Liver (tissue), 9 donors: ENCODE results near the gene TSPO. TPM values are rescaled to one million over a fixed set of nuclear protein-coding genes. Genes with fewer than 3 reads are reported as not detected.

Experiments used
- DNase-seq: peaks from one replicate; pipeline ENCODE4 v3.0.0-alpha.2; 2017; ENCODE audit warnings: low spot score
- H3K27ac ChIP-seq, 2 donors: one replicate each; pipeline ENCODE4 v1.7.0; 2013; ENCODE audit warnings: inconsistent platforms in 2 of 2, low read length in 2 of 2, control low read depth in 1 of 2, low read depth in 1 of 2, mild to moderate bottlenecking in 1 of 2
- H3K27me3 ChIP-seq, 4 donors: one replicate each; pipeline versions ENCODE4 v1.6.1 to v1.7.0; 2013; ENCODE audit warnings: low read length in 3 of 4, inconsistent platforms in 1 of 4, mild to moderate bottlenecking in 1 of 4, moderate library complexity in 1 of 4; ENCODE audit not compliant: control insufficient read depth in 4 of 4, insufficient read depth in 4 of 4
- H3K36me3 ChIP-seq, 4 donors: one replicate each; pipeline versions ENCODE4 v1.6.1 to v1.7.0; 2013; ENCODE audit warnings: low read length in 3 of 4, mild to moderate bottlenecking in 3 of 4, low read depth in 1 of 4, moderate library complexity in 1 of 4; ENCODE audit not compliant: control insufficient read depth in 4 of 4, insufficient read depth in 3 of 4
- H3K4me1 ChIP-seq, 4 donors: one replicate each; pipeline versions ENCODE4 v1.6.1 to v1.7.0; 2013; ENCODE audit warnings: low read length in 3 of 4, mild to moderate bottlenecking in 3 of 4, moderate library complexity in 1 of 4; ENCODE audit not compliant: control insufficient read depth in 4 of 4, insufficient read depth in 4 of 4
- H3K4me3 ChIP-seq, 3 donors: one replicate each; pipeline versions ENCODE4 v1.6.1 to v1.7.0; 2013; ENCODE audit warnings: low read length in 3 of 3, control low read depth in 1 of 3, low read depth in 1 of 3, mild to moderate bottlenecking in 1 of 3
- H3K9ac ChIP-seq, 2 donors: one replicate each; pipeline ENCODE4 v1.7.0; 2013; ENCODE audit warnings: low read length in 2 of 2, mild to moderate bottlenecking in 2 of 2, moderate library complexity in 2 of 2, control low read depth in 1 of 2, low read depth in 1 of 2
- H3K9me3 ChIP-seq, 4 donors: one replicate each; pipeline versions ENCODE4 v1.6.1 to v1.7.0; 2013; ENCODE audit warnings: low read length in 3 of 4; ENCODE audit not compliant: control insufficient read depth in 4 of 4
- ATF3 ChIP-seq: IDR thresholded peaks from 2 replicates; pipeline ENCODE4 v1.6.1; 2016; ENCODE audit warnings: antibody characterized with exemption
- CTCF ChIP-seq: fragments of 150-350 bp; IDR thresholded peaks from 2 replicates; pipeline ENCODE4 v1.5.1; 2017; ENCODE audit warnings: improper control_type of control experiment, low read depth, low read length; ENCODE audit not compliant: missing input control
- EGR1 ChIP-seq, 2 donors: IDR thresholded peaks; 2 replicates each; pipeline ENCODE4 v1.6.1; 2016 to 2018; ENCODE audit warnings: antibody characterized with exemption in 2 of 2, low read depth in 2 of 2
- FOXA1 ChIP-seq: IDR thresholded peaks from 2 replicates; pipeline ENCODE4 v1.6.1; 2016; ENCODE audit warnings: antibody characterized with exemption
- GABPA ChIP-seq, 2 donors: IDR thresholded peaks in 1 of 2; conservative IDR thresholded peaks in 1 of 2; 2 replicates each; pipeline ENCODE4 v1.6.1; 2016; ENCODE audit warnings: antibody characterized with exemption in 2 of 2, mild to moderate bottlenecking in 1 of 2, moderate library complexity in 1 of 2
- HNF4A ChIP-seq, 2 donors: conservative IDR thresholded peaks; 2 replicates each; pipeline ENCODE4 v1.6.1; 2016; ENCODE audit warnings: antibody characterized with exemption in 2 of 2, mild to moderate bottlenecking in 2 of 2
- JUND ChIP-seq, 2 donors: IDR thresholded peaks; 2 replicates each; pipeline ENCODE4 v1.6.1; 2016; ENCODE audit warnings: antibody characterized with exemption in 2 of 2
- MAX ChIP-seq: IDR thresholded peaks from 2 replicates; pipeline ENCODE4 v1.6.1; 2016; ENCODE audit warnings: antibody characterized with exemption
- NR2F2 ChIP-seq: IDR thresholded peaks from 2 replicates; pipeline ENCODE4 v1.6.1; 2016; ENCODE audit warnings: antibody characterized with exemption
- RAD21 ChIP-seq, 2 donors: IDR thresholded peaks; 2 replicates each; pipeline ENCODE4 v1.6.1; 2016; ENCODE audit warnings: antibody characterized with exemption in 2 of 2, mild to moderate bottlenecking in 2 of 2
- REST ChIP-seq: IDR thresholded peaks from 2 replicates; pipeline ENCODE4 v1.6.1; 2016; ENCODE audit warnings: antibody characterized with exemption, mild to moderate bottlenecking
- SP1 ChIP-seq: IDR thresholded peaks from 2 replicates; pipeline ENCODE4 v1.6.1; 2018; ENCODE audit warnings: antibody characterized with exemption, mild to moderate bottlenecking
- TAF1 ChIP-seq: conservative IDR thresholded peaks from 2 replicates; pipeline ENCODE4 v1.6.1; 2016; ENCODE audit warnings: antibody characterized with exemption, mild to moderate bottlenecking
- YY1 ChIP-seq: IDR thresholded peaks from 2 replicates; pipeline ENCODE4 v1.6.1; 2016; ENCODE audit warnings: antibody characterized with exemption, mild to moderate bottlenecking
- ZBTB33 ChIP-seq: IDR thresholded peaks from 2 replicates; pipeline ENCODE4 v1.6.1; 2016; ENCODE audit warnings: antibody characterized with exemption
- WGBS: extraction: QIAGEN DNeasy Blood & Tissue Kit; methylation state at CpG from one replicate; pipeline ENCODE4 v1.1.7; 2013; 5-methylcytosine and 5-hydroxymethylcytosine counted together
- polyA plus RNA-seq, 2 donors: library from polyadenylated mRNA; stranded (reverse) in 1 of 2; unstranded in 1 of 2; fragments of 200-250 nt in 1 of 2; fragments of >200 nt in 1 of 2; fragmentation: Nextera tagmentation in 1 of 2; extraction: Ambion mirVana in 1 of 2; gene quantifications; one replicate each; pipeline versions ENCODE4 v1.2.1 to v1.2.3, GENCODE V29; 2013 to 2015
- total RNA-seq, 2 donors: library from RNA; depleted of rRNA; stranded (reverse); fragments of >200 nt; gene quantifications; one replicate each; pipeline ENCODE4 v1.2.3, GENCODE V29; 2014
- donor health status: healthy.
- donor health status: healthy.
- donor health status: healthy.
- donor health status: healthy.
- donor health status: healthy.

TSPO gene
- total and polyA plus RNA-seq, 4 donors, result 27.6 to 61.9 (median 40.2) TPM

GRCh38 chr22:43187171-43188099 lies 36.1 kb downstream of the TSPO start:
- peak overlapping the region; percentile 86 to 90 for H3K27ac ChIP-seq
- H3K9me3 ChIP-seq, result no peaks in the 10 kb centered on the region
- H3K4me1 ChIP-seq, result peaks cover 5 to 17% (median 11%) of the 10 kb centered on the region in 4 donors
- 4% methylated on average over 65 of the region's 86 CpGs for WGBS
- H3K4me3 ChIP-seq, result peak overlapping the region; percentile 58 to 78 (median 61)
- no peaks in the 10 kb centered on the region for H3K36me3 ChIP-seq
- peak; percentile 97 for DNase-seq
- peak; percentile 57 for TF ChIP-seq SP1
- no peak for TF ChIP-seq RAD21 (IDR thresholded peaks at IDR 0.05)
- peak in 1 of 2 donors; percentile 15 for TF ChIP-seq HNF4A (conservative IDR thresholded peaks at IDR 0.05)
- peak; percentile 77 for TF ChIP-seq YY1
- no peak for TF ChIP-seq MAX
- TF ChIP-seq ZBTB33, result no peak
- TF ChIP-seq REST, result peak; percentile 52
- peak; percentile 67 for TF ChIP-seq CTCF
- no peak for TF ChIP-seq FOXA1
- no peak for TF ChIP-seq JUND (IDR thresholded peaks at IDR 0.05)
- peak in 1 of 2 donors; percentile 25 for TF ChIP-seq EGR1 (IDR thresholded peaks at IDR 0.05; ENCODE audit: low read depth in 2 of 2)
- no peak for TF ChIP-seq TAF1
- TF ChIP-seq NR2F2, result no peak
- peak; percentile 78 to 92 for TF ChIP-seq GABPA (IDR thresholded peaks at IDR 0.05 in 1 of 2, conservative IDR thresholded peaks at IDR 0.05 in 1 of 2)
- no peak for TF ChIP-seq ATF3
- H3K9ac ChIP-seq, result peak overlapping the region; percentile 32 to 73
- H3K27me3 ChIP-seq, result no peaks in the 10 kb centered on the region
